HG02981 (cell line): ENCODE measurements around the gene UBE2G2.

Source experiments
- ATAC-seq: cut with Tn5 transposase; IDR thresholded peaks from one replicate; pipeline ENCODE4 v1.9.1; 2021; ENCODE audit warnings: mild to moderate bottlenecking, moderate library complexity; ENCODE audit not compliant: unreplicated experiment

The UBE2G2 gene

GRCh38 chr21:44766014-44766817 lies 35.4 kb downstream of the UBE2G2 start:
- ATAC-seq, result no peak

- ATAC-seq, result no peak
These were observed 36.2 kb downstream of the UBE2G2 start for GRCh38 chr21:44765231-44766013.

- ATAC-seq, result no peak
These were observed 37.0 kb downstream of the UBE2G2 start for GRCh38 chr21:44764319-44765230.

- no peak for ATAC-seq
These were observed 37.9 kb downstream of the UBE2G2 start for GRCh38 chr21:44763451-44764318.

- no peak for ATAC-seq
These were observed 38.6 kb downstream of the UBE2G2 start for GRCh38 chr21:44763050-44763378.

GRCh38 chr21:44762221-44763049 lies 39.2 kb downstream of the UBE2G2 start:
- ATAC-seq, result no peak

GRCh38 chr21:44761747-44762208 lies 39.8 kb downstream of the UBE2G2 start:
- no peak for ATAC-seq

- no peak for ATAC-seq
These were observed 40.5 kb downstream of the UBE2G2 start for GRCh38 chr21:44761011-44761729.

GRCh38 chr21:44760376-44760775 lies 41.2 kb downstream of the UBE2G2 start:
- ATAC-seq, result no peak

GRCh38 chr21:44759628-44760285 lies 41.9 kb downstream of the UBE2G2 start:
- ATAC-seq, result no peak

GRCh38 chr21:44758781-44759627 lies 42.6 kb downstream of the UBE2G2 start:
- ATAC-seq, result no peak

GRCh38 chr21:44758141-44758561 lies 43.5 kb downstream of the UBE2G2 start:
- no peak for ATAC-seq

- no peak for ATAC-seq
These were observed 43.9 kb downstream of the UBE2G2 start for GRCh38 chr21:44757731-44758130.

GRCh38 chr21:44756423-44757185 lies 45.0 kb downstream of the UBE2G2 start:
- ATAC-seq, result no peak

- ATAC-seq, result no peak
These were observed 46.4 kb downstream of the UBE2G2 start for GRCh38 chr21:44755227-44755626.

GRCh38 chr21:44753357-44753756 lies 48.3 kb downstream of the UBE2G2 start:
- no peak for ATAC-seq
